H1 (cell line): Measurements from ENCODE around the gene MARK3. TPM values are rescaled to one million over a fixed set of nuclear protein-coding genes. Genes with fewer than 3 reads are reported as not detected.

ENCODE experiments used
- CHD1 ChIP-seq: IDR thresholded peaks from 2 replicates; pipeline ENCODE4 v1.6.1; 2012; ENCODE audit warnings: low read depth, low read length, improper control_type of control experiment
- HDAC2 ChIP-seq, 2 experiments: fragments of 300-600 bp in 1 of 2; sonication (generic) in 1 of 2; IDR thresholded peaks; 2 replicates each; pipeline ENCODE4 v1.6.1; 2011 to 2012; ENCODE audit warnings: low read depth in 2 of 2, low read length in 2 of 2, mild to moderate bottlenecking in 2 of 2, moderate library complexity in 2 of 2, borderline replicate concordance in 1 of 2, inconsistent platforms in 1 of 2
- MAX ChIP-seq: IDR thresholded peaks from 2 replicates; pipeline ENCODE4 v1.6.1; 2012; ENCODE audit warnings: inconsistent platforms
- RBBP5 ChIP-seq: IDR thresholded peaks from 2 replicates; pipeline ENCODE4 v1.7.1; 2012; ENCODE audit warnings: low read depth, mild to moderate bottlenecking, inconsistent platforms, low read length, moderate library complexity, borderline replicate concordance
- SIN3A ChIP-seq, 2 experiments: IDR thresholded peaks in 1 of 2; conservative IDR thresholded peaks in 1 of 2; 2 replicates each; pipeline ENCODE4 v1.6.1; 2011 to 2012; ENCODE audit warnings: low read length in 2 of 2, improper control_type of control experiment in 1 of 2, low read depth in 1 of 2, mild to moderate bottlenecking in 1 of 2
- USF2 ChIP-seq: IDR thresholded peaks from 2 replicates; pipeline ENCODE4 v1.6.1; 2011; ENCODE audit warnings: low read length, improper control_type of control experiment
- YY1 ChIP-seq: IDR thresholded peaks from 2 replicates; pipeline ENCODE4 v1.6.1; 2011; ENCODE audit warnings: low read depth, mild to moderate bottlenecking, low read length
- polyA plus RNA-seq, 7 experiments: library from polyadenylated mRNA; depleted of rRNA in 3 of 7; stranded (reverse) in 5 of 7; unstranded in 2 of 7; fragments of >200 nt in 5 of 7; fragments of 200-250 nt in 2 of 7; gene quantifications; 1 replicate in 5 of 7; 2 replicates in 1 of 7; 4 replicates in 1 of 7; pipeline versions ENCODE4 v1.2.1 to v1.2.3, GENCODE V29; 2011 to 2013; ENCODE audit warnings: missing spikeins in 2 of 7, mixed read lengths in 2 of 7
- total RNA-seq: library from RNA; stranded (reverse); fragmentation: NEBNext Ultra II Directional; extraction: Animal tissue kit (Norgen Biotek cat#: 25700); gene quantifications from 2 replicates; pipeline ENCODE4 v1.2.1, GENCODE V29; 2021

MARK3 gene
- total and polyA plus RNA-seq, 2 of the 8 experiments (the other 6 are each of a cell fraction or from before 2014, with no cell fraction given), result 39.4 to 76.9 TPM

- no peak for TF ChIP-seq SIN3A (conservative IDR thresholded peaks at IDR 0.05 in 1 of 2, IDR thresholded peaks at IDR 0.05 in 1 of 2; ENCODE audit: low read depth in 1 of 2, low read length in 2 of 2)
- no peak for TF ChIP-seq YY1
- no peak for TF ChIP-seq CHD1
- no peak for TF ChIP-seq MAX
- TF ChIP-seq USF2, result no peak
- no peak for TF ChIP-seq RBBP5
- no peak for TF ChIP-seq HDAC2 (IDR thresholded peaks at IDR 0.05; ENCODE audit: borderline replicate concordance in 1 of 2, low read depth in 2 of 2, low read length in 2 of 2)
- TF ChIP-seq, all 59 proteins: peak for 0
These were observed 68.6 kb downstream of the MARK3 start (continued) for GRCh38 chr14:103453791-103454190.
